ENCODE measurements around the gene RNF152. TPM values are rescaled to one million over a fixed set of nuclear protein-coding genes. Genes with fewer than 3 reads are reported as not detected.

The RNF152 gene
- total RNA-seq, 4 donors from 2014 or later: 6.8 to 23.1 (median 15.9) TPM

GRCh38 chr18:61855449-61856378, 37.1 kb downstream of the RNF152 start:
- no peak overlapping the region for H3K27ac ChIP-seq
- no peaks in the 10 kb centered on the region for H3K4me1 ChIP-seq
- no peak overlapping the region for H3K4me3 ChIP-seq
- intact Hi-C loops (cut with DNase I): no loop called here
- no peaks in the 10 kb centered on the region for H3K27me3 ChIP-seq
- 84 to 90% methylated on average over 6 to 15 of the region's 19 CpGs for WGBS, 2 donors
- DNase-seq: no peak
- peaks cover 0 to 17% (median 0%) of the 10 kb centered on the region in 3 donors for H3K36me3 ChIP-seq
- TF ChIP-seq POLR2A (IDR thresholded peaks at IDR 0.05) (no peak), CTCF (IDR thresholded peaks at IDR 0.05) (no peak)
- H3K9me3 ChIP-seq: no peaks in the 10 kb centered on the region

- no peak for DNase-seq
- intact Hi-C loops (cut with DNase I): no loop called here
- TF ChIP-seq POLR2A (IDR thresholded peaks at IDR 0.05) (no peak), CTCF (IDR thresholded peaks at IDR 0.05) (no peak)
- Histone ChIP-seq H3K36me3 (peaks cover 0 to 9% (median 0%) of the 10 kb centered on the region in 3 donors), H3K9me3 (no peaks in the 10 kb centered on the region), H3K4me1 (no peaks in the 10 kb centered on the region), H3K27ac (no peak overlapping the region), H3K27me3 (no peaks in the 10 kb centered on the region), H3K4me3 (no peak overlapping the region)
- WGBS, 2 donors: 60 to 64% methylated on average over 9 of the region's 9 CpGs
These were observed 38.0 kb downstream of the RNF152 start for GRCh38 chr18:61854578-61855448.

DNA sequence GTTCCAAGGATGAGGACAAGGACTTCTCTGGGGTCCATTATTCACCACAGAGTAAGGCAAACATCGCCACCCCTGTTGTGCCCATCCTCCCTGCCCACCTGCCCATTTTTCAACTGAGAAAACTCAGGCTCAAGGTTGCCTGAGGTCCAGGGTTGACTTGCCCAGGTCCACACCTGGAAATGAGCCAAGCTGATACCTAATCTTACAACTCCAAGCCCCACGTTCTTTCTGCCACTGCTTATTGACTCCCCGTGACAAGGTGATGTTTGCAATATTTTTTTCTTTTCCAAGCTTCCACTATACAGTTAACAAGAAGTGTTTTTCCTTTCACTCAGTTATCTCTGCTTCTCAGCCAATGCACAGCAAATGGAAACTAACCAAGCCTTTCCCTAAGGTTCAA, 39.0 kb downstream of the RNF152 start:
- DNase-seq: no peak
- WGBS, 2 donors: 78 to 80% methylated on average over 3 of the region's 3 CpGs
- no peak overlapping the region for H3K27ac ChIP-seq
- no peaks in the 10 kb centered on the region for H3K36me3 ChIP-seq
- no peaks in the 10 kb centered on the region for H3K9me3 ChIP-seq
- H3K4me3 ChIP-seq: no peak overlapping the region
- H3K4me1 ChIP-seq: no peaks in the 10 kb centered on the region
- TF ChIP-seq POLR2A (IDR thresholded peaks at IDR 0.05) (no peak), CTCF (IDR thresholded peaks at IDR 0.05) (no peak)
- H3K27me3 ChIP-seq: no peaks in the 10 kb centered on the region
- intact Hi-C loops (cut with DNase I): no loop called here

- no peak for DNase-seq
These were observed 40.3 kb downstream of the RNF152 start for GRCh38 chr18:61852496-61852895.

More at GRCh38 chr18:61852496-61852895, 40.3 kb downstream of the RNF152 start:
- Histone ChIP-seq H3K27me3 (no peaks in the 10 kb centered on the region), H3K36me3 (no peaks in the 10 kb centered on the region), H3K27ac (no peak overlapping the region), H3K4me3 (no peak overlapping the region), H3K9me3 (no peaks in the 10 kb centered on the region), H3K4me1 (no peaks in the 10 kb centered on the region)
- TF ChIP-seq POLR2A (IDR thresholded peaks at IDR 0.05) (no peak), CTCF (IDR thresholded peaks at IDR 0.05) (no peak)
- intact Hi-C loops (cut with DNase I): no loop called here
- 29 to 44% methylated on average over 1 of the region's 1 CpG for WGBS, 2 donors

Data from esophagus squamous epithelium (tissue), 5 donors.